DOHH2 (cell line): ENCODE data around the gene ENOX1.

ENCODE experiments used
- EZH2phosphoT487 ChIP-seq: fragments of 200-600 bp; sonication (generic); IDR thresholded peaks from 2 replicates; pipeline ENCODE4 v1.6.1; 2017; ENCODE audit warnings: borderline replicate concordance, mild to moderate bottlenecking, antibody characterized with exemption, low read length, moderate library complexity, mixed read lengths
- TF ChIP-seq, protein P1 (sequence below): fragments of 200-600 bp; sonication (generic); IDR thresholded peaks from one replicate; pipeline ENCODE4 v1.5.1; 2014; ENCODE audit warnings: antibody characterized with exemption, mild to moderate bottlenecking, low read depth, low read length; ENCODE audit not compliant: poor library complexity, severe bottlenecking

DNA sequence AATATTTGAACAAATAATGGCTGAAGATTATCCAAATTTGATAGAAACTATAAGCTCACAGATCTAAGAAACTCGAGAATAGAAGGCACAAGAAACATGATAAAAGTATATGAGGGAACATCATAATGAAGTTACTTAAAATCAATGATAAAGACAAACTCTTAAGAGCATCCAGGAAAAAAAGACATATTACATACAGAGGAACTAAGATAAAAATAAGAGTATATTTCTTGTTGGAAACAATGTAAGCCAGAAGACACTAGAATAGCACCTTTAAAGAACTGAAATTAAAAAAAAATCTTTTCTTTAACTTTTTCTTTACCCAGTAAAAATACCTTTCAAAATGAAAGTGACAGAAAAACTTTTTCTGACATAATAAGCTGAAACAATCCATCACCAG lies 407.0 kb downstream of the ENOX1 start:
- TF ChIP-seq, protein P1, sequence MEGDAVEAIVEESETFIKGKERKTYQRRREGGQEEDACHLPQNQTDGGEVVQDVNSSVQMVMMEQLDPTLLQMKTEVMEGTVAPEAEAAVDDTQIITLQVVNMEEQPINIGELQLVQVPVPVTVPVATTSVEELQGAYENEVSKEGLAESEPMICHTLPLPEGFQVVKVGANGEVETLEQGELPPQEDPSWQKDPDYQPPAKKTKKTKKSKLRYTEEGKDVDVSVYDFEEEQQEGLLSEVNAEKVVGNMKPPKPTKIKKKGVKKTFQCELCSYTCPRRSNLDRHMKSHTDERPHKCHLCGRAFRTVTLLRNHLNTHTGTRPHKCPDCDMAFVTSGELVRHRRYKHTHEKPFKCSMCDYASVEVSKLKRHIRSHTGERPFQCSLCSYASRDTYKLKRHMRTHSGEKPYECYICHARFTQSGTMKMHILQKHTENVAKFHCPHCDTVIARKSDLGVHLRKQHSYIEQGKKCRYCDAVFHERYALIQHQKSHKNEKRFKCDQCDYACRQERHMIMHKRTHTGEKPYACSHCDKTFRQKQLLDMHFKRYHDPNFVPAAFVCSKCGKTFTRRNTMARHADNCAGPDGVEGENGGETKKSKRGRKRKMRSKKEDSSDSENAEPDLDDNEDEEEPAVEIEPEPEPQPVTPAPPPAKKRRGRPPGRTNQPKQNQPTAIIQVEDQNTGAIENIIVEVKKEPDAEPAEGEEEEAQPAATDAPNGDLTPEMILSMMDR: no peak
- no peak for TF ChIP-seq EZH2phosphoT487
